Activated T-helper 17 cell treated with anti-CD3 and anti-CD28 coated beads, Interleukin-2, amount 50 U/mL, for 72 hours (primary cell): Measurements from ENCODE around the gene IKBKE. TPM values are rescaled to one million over a fixed set of nuclear protein-coding genes. Genes with fewer than 3 reads are reported as not detected.
A peak's percentile ranks its signal among the peaks of the same experiment; 100 is the strongest.
"Not testable (repeated sequence)": the region's sequence is repeated elsewhere in the genome, so short reads cannot be mapped to it uniquely, and the experiment has no call there.

Source experiments
- ATAC-seq: fragments of 150-1000 bp; cut with Tn5 transposase; replicated peaks from 2 replicates; pipeline ENCODE4 v1.10.0; 2021; ENCODE audit warnings: mild to moderate bottlenecking, moderate library complexity
- H3K27ac Mint-ChIP-seq: one replicate; pipeline ENCODE4 v1.8.0; 2022; ENCODE audit warnings: mixed read lengths
- H3K27me3 Mint-ChIP-seq: one replicate; pipeline ENCODE4 v1.8.0; 2022; ENCODE audit warnings: mixed read lengths
- H3K36me3 Mint-ChIP-seq: one replicate; pipeline ENCODE4 v1.8.0; 2022; ENCODE audit warnings: low read depth, mild to moderate bottlenecking, mixed read lengths
- H3K4me1 Mint-ChIP-seq: one replicate; pipeline ENCODE4 v1.8.0; 2022; ENCODE audit warnings: mixed read lengths
- H3K4me3 Mint-ChIP-seq: one replicate; pipeline ENCODE4 v1.8.0; 2022; ENCODE audit warnings: mild to moderate bottlenecking, mixed read lengths
- H3K9me3 Mint-ChIP-seq: one replicate; pipeline ENCODE4 v1.8.0; 2022; ENCODE audit warnings: mixed read lengths
- total RNA-seq, 2 donors: library from RNA; stranded (reverse); gene quantifications; one replicate each; pipeline ENCODE4 v1.2.3, GENCODE V29; 2022

The IKBKE gene
- total RNA-seq, 2 donors from 2014 or later, result 21.7 to 26.6 TPM

DNA sequence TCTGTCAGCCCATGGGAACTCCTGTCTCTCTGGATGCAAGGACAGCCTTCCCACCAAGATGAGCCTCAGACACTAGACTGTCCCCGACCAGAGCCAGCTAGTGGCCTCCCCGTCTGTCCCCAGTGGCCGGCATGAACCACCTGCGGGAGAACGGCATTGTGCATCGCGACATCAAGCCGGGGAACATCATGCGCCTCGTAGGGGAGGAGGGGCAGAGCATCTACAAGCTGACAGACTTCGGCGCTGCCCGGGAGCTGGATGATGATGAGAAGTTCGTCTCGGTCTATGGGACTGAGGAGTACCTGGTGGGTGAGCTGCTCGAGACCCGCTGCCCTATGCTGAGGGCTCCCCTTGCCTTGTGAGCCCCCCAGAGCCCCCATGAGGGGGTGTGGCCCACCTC is 5.8 kb downstream of the IKBKE start:
- H3K36me3 Mint-ChIP-seq, result peaks cover 81% of the 10 kb centered on the region
- peak overlapping the region; percentile 46 for H3K4me3 Mint-ChIP-seq

DNA sequence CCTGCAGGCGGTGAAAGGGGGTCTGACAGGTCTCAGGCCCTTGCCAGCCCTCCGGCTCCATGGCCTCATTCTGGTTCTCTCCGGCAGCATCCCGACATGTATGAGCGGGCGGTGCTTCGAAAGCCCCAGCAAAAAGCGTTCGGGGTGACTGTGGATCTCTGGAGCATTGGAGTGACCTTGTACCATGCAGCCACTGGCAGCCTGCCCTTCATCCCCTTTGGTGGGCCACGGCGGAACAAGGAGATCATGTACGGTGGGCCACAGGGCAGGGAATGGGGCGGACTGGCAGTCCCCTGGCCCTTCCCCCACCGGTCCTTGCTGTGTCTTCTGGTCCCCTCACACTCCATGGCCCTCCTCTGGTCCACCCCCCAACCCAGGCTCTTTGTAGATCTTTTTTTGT is 6.3 kb downstream of the IKBKE start:
- peaks cover 84% of the 10 kb centered on the region for H3K36me3 Mint-ChIP-seq
- ATAC-seq, result no peak
- H3K27me3 Mint-ChIP-seq, result no peaks in the 10 kb centered on the region
- H3K4me3 Mint-ChIP-seq, result no peak overlapping the region
- H3K4me1 Mint-ChIP-seq, result peaks cover 38% of the 10 kb centered on the region
- H3K27ac Mint-ChIP-seq, result peak overlapping the region; percentile 66
- no peaks in the 10 kb centered on the region for H3K9me3 Mint-ChIP-seq

More for the DNA sequence above, 5.8 kb downstream of the IKBKE start:
- H3K27ac Mint-ChIP-seq, result peak overlapping the region; percentile 82
- no peak for ATAC-seq
- H3K4me1 Mint-ChIP-seq, result peaks cover 38% of the 10 kb centered on the region
- H3K27me3 Mint-ChIP-seq, result no peaks in the 10 kb centered on the region
- H3K9me3 Mint-ChIP-seq, result no peaks in the 10 kb centered on the region

DNA sequence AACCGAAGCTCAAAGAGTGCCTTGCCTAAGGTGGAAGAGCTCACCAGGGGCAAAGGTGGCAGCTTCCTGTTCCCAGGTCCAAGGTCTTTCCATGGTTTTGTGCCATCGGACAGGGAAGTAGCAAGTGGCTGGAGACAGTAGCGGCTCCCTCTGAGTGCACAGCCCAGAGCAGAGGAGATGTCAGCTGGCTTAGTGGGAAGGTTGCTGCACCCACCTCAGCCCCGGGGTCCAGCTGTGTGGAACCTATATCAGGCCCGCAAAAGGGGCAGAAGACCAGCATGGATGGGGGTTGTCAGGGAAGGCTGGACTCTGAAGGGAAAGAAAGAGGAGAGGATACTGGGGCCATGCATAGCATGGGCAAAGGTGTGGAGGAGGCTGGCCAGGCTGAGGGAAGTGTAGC is 6.8 kb downstream of the IKBKE start:
- Mint-ChIP-seq H3K4me3 (no peak overlapping the region), H3K27ac (peak overlapping the region; percentile 66), H3K9me3 (no peaks in the 10 kb centered on the region), H3K36me3 (peaks cover 82% of the 10 kb centered on the region), H3K27me3 (no peaks in the 10 kb centered on the region), H3K4me1 (peaks cover 34% of the 10 kb centered on the region)
- no peak for ATAC-seq

DNA sequence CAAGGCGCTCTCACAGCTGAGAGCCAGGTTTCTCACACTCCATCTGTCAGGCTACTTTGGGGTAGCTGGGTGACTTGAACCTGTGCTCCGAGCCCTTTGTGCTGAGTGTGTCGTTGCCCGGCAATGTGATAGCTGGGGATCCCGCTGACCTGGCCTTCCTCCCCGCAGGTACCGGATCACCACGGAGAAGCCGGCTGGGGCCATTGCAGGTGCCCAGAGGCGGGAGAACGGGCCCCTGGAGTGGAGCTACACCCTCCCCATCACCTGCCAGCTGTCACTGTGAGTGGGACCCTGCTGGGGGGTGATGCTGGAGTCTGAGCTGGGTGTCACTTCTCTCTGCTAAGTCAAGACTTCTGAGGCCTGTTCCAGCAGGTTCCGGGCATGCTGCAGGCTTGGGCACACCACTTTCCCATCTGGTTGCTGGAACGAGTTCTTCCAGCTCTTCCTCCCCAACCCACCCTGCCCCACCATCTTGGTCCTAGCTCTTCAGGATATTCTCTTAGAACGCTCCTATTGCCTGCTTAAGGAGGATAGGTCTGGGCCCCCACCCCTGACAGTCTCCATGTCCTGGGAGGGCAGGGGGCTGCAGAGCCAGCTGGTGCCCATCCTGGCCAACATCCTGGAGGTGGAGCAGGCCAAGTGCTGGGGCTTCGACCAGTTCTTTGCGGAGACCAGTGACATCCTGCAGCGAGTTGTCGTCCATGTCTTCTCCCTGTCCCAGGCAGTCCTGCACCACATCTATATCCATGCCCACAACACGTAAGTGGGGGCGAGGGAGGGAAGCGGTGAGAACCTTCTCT is 7.5 kb downstream of the IKBKE start:
- H3K4me3 Mint-ChIP-seq, result no peak overlapping the region
- no peaks in the 10 kb centered on the region for H3K9me3 Mint-ChIP-seq
- peaks cover 28% of the 10 kb centered on the region for H3K4me1 Mint-ChIP-seq
- H3K36me3 Mint-ChIP-seq, result peaks cover 85% of the 10 kb centered on the region
- no peak overlapping the region for H3K27ac Mint-ChIP-seq
- no peaks in the 10 kb centered on the region for H3K27me3 Mint-ChIP-seq
- ATAC-seq, result no peak

DNA sequence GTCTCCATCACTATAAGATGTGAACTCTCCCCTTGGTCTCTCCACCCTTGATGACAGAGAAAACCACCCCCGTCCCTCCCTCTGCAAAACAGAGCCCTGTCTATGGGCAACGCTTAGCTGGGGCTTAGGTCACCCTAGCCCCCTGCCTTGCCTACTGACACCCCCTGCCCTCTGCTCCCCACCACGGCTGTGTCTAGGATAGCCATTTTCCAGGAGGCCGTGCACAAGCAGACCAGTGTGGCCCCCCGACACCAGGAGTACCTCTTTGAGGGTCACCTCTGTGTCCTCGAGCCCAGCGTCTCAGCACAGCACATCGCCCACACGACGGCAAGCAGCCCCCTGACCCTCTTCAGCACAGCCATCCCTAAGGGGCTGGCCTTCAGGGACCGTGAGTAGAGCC is 8.5 kb downstream of the IKBKE start:
- no peak for ATAC-seq
- Mint-ChIP-seq H3K4me3 (no peak overlapping the region), H3K27me3 (no peaks in the 10 kb centered on the region), H3K27ac (no peak overlapping the region), H3K36me3 (peaks cover 84% of the 10 kb centered on the region), H3K4me1 (peaks cover 22% of the 10 kb centered on the region), H3K9me3 (no peaks in the 10 kb centered on the region)

DNA sequence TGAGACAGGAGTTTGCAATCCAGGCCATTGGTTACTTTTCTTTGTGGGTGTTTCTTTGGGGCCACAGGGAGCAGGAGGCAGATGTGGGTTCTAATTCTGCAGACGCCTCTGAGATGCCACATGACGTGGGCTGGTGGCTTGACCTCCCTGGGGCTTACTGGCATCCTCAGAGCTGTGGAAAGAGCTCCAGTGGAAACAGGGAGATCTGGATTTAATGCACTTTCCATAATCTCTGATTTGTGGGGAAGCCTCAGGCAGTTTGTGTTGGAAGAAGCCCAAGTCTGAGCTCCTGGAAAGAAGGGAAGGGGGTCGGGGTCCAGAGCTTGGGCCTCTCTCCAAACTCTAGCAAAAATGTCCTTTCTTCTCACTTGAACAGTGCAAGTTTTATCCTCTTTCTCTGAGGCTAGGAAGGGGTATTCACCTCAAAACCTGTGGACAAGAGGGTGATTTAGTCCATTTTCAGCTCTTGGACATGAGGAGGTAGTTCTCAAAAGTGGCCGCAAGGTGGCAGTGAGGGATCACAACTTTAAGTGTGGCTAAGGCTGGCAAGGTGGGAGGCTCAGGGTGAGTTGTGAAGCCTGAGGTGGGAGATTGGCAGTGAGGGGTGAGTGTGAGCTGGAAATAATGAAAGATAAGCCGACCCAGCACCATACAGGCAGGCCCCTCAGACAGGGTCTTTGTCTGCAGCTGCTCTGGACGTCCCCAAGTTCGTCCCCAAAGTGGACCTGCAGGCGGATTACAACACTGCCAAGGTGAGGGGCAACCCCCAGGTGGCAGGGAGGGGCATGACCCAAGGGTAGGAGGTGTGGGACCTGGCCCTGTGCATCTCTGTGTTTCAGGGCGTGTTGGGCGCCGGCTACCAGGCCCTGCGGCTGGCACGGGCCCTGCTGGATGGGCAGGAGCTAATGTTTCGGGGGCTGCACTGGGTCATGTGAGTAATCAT is 9.2 kb downstream of the IKBKE start:
- H3K4me1 Mint-ChIP-seq, result peaks cover 22% of the 10 kb centered on the region
- no peaks in the 10 kb centered on the region for H3K9me3 Mint-ChIP-seq
- no peaks in the 10 kb centered on the region for H3K27me3 Mint-ChIP-seq
- H3K27ac Mint-ChIP-seq, result peak overlapping the region; percentile 73
- no peak overlapping the region for H3K4me3 Mint-ChIP-seq
- peak; percentile 36 for ATAC-seq
- H3K36me3 Mint-ChIP-seq, result peaks cover 81% of the 10 kb centered on the region

DNA sequence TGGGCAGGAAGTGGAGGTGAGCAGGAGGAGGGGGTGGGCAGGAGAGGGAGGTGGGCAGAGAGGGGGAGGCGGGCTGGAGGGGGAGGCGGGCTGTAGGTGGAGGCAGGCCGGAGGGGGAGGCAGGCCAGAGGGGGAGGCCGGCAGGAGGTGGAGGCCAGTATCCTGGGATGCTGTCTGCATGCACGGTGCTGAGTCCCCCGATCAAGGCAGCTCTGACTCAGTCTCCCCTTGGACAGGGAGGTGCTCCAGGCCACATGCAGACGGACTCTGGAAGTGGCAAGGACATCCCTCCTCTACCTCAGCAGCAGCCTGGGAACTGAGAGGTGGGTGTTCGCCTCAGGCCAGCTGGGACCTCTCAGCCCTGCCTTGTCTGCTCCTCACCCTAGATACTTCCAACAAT is 9.9 kb downstream of the IKBKE start:
- ATAC-seq, result no peak
- Mint-ChIP-seq H3K4me3 (no peak overlapping the region), H3K9me3 (no peaks in the 10 kb centered on the region), H3K27me3 (no peaks in the 10 kb centered on the region), H3K36me3 (peaks cover 83% of the 10 kb centered on the region), H3K4me1 (peaks cover 19% of the 10 kb centered on the region), H3K27ac (peak overlapping the region; percentile 81)

DNA sequence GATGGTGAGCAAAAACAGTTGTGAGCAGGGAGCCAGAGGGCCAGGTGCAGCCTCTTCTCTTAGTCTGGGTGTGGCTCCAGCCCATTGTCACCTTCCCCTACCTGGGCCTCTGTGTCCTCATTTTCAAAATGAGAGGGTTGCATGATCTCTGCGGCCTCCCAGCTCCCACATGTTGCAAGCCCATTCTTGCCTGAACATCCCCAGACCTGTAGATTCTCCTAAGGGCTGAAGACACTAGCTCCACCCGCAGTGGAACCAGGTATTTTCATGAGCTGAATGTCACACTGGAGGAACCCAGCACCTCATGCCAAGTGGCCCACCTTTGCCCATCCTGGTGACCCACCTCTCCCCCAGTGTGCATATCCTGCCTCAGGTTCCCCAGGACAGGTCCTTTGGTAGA is 12.3 kb downstream of the IKBKE start:
- Mint-ChIP-seq H3K27ac (no peak overlapping the region), H3K36me3 (peaks cover 74% of the 10 kb centered on the region), H3K27me3 (no peaks in the 10 kb centered on the region), H3K4me3 (no peak overlapping the region), H3K9me3 (no peaks in the 10 kb centered on the region), H3K4me1 (peaks cover 9% of the 10 kb centered on the region)
- ATAC-seq, result no peak

DNA sequence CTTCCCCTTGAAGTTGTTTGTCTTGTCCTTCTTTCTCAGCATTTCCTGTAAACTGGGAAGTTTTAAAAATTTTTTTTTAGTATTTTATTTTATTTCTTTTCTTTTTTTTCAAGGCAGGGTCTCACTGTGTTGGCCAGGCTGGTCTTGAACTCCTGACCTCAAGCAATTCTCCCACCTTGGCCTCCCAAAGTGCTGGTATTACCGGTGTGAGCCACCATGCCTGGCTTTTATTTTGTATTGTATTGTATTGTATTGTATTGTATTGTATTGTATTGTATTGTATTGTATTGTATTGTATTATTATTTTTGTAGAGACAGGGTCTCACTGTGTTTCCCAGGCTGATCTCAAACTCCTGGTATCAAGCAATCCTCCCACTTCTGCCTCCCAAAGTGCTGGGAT is 13.6 kb downstream of the IKBKE start:
- not testable (repeated sequence) for H3K9me3 Mint-ChIP-seq, H3K4me1 Mint-ChIP-seq, H3K27me3 Mint-ChIP-seq, ATAC-seq, H3K4me3 Mint-ChIP-seq
- Mint-ChIP-seq H3K27ac (peak overlapping the region; percentile 50), H3K36me3 (peaks cover 75% of the 10 kb centered on the region)

DNA sequence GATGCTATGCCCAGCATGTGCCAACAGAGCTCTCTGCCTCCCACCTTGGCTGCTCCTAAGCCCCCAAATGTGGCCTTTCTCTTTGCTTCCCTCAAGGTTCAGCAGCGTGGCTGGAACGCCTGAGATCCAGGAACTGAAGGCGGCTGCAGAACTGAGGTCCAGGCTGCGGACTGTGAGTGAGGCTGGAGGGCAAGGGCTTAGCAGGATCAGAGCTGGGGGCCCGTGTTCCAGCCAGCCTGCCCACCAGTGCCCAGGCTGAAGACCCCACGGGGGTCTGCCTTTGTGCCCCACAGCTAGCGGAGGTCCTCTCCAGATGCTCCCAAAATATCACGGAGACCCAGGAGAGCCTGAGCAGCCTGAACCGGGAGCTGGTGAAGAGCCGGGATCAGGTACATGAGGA is 14.6 kb downstream of the IKBKE start:
- ATAC-seq, result no peak
- no peaks in the 10 kb centered on the region for H3K27me3 Mint-ChIP-seq
- peaks cover 4% of the 10 kb centered on the region for H3K4me1 Mint-ChIP-seq
- H3K36me3 Mint-ChIP-seq, result peaks cover 65% of the 10 kb centered on the region
- no peak overlapping the region for H3K27ac Mint-ChIP-seq
- H3K9me3 Mint-ChIP-seq, result no peaks in the 10 kb centered on the region
- H3K4me3 Mint-ChIP-seq, result no peak overlapping the region

DNA sequence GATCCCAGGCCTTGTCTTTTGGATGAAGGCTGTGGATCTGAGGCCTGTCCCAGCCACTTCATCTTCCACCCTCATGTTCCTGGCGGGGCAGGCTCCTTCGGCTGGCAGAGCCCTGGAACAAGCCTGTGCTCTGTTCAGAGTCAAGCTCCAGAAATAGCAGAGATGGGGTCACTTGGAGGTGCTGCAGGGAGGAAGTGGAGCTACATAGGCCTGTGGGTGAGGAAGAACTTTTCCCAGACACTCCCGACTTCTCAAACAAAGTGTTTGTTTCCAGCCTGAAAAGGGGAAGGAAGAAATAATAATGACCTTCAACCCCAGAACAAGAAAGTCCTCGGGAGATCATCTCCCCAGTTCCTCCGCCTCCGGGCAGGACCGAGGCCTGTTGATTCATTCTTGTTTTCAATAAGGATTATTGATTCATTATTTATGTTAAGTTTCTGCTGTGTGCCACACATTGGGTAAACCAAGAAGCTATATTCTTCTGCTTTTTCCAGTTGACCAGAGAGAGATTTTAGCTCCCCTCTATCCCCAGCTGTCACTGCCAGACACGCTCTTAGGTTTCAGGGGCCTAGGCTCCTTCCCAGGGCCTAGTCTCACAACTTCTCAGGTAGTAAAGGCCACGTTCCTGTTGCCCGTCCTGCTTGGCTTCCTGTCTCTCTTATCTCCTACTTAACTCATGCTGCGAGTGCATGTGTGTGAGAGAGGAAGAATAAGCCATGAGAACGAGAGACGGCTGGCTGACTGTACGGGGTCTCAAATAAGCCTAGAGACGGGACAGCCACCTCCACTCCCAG is 16.9 kb downstream of the IKBKE start:
- no peak for ATAC-seq
- H3K4me3 Mint-ChIP-seq, result no peak overlapping the region
- H3K9me3 Mint-ChIP-seq, result no peaks in the 10 kb centered on the region
- H3K36me3 Mint-ChIP-seq, result peaks cover 65% of the 10 kb centered on the region
- H3K27ac Mint-ChIP-seq, result peak overlapping the region; percentile 84
- H3K27me3 Mint-ChIP-seq, result no peaks in the 10 kb centered on the region
- H3K4me1 Mint-ChIP-seq, result no peaks in the 10 kb centered on the region

DNA sequence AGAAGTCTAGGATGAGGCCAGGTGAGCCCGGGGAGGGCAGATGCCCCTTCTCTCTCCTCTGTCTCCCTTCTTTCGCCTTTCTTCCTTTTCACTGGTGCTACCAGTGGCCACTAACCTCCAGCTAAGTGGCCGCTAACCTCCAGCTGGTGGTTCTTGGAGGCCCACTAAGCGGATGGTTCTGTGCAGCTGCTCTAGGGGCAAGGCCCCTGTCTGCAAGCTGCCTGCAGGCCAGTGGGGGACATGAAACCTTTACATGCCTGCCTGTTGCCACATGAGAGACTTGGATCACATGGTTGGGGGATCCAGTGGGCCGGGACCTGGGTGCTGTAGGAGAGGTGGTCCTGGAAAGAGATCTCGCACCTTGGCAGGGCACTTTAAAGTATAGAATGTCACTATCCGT is 17.7 kb downstream of the IKBKE start:
- peak overlapping the region; percentile 84 for H3K27ac Mint-ChIP-seq
- H3K9me3 Mint-ChIP-seq, result no peaks in the 10 kb centered on the region

DNA sequence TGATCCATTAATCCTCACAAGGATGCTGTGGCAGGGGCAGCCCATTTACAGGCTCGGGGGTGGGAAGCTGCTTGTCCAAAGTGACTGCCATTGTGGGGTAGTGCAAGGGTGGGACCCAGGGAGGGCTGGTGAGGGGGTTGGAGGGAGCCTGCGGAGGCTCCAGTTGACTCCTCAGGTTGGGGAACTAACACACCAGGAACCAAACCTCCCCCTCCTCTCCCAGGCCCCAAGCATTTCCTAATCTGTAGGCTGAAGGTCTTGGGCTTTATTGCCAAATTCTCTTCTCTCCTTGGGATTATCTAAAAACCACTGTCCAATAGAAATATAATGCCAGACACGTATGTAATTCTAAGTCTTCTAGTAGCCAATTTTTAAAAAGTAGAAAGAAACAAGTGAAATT is 18.2 kb downstream of the IKBKE start:
- Mint-ChIP-seq H3K4me1 (no peaks in the 10 kb centered on the region), H3K9me3 (no peaks in the 10 kb centered on the region), H3K4me3 (no peak overlapping the region), H3K27ac (peak overlapping the region; percentile 84), H3K36me3 (peaks cover 67% of the 10 kb centered on the region), H3K27me3 (no peaks in the 10 kb centered on the region)
- ATAC-seq, result no peak

More for the DNA sequence above, 17.7 kb downstream of the IKBKE start:
- peaks cover 66% of the 10 kb centered on the region for H3K36me3 Mint-ChIP-seq
- H3K4me3 Mint-ChIP-seq, result no peak overlapping the region
- H3K4me1 Mint-ChIP-seq, result no peaks in the 10 kb centered on the region
- no peak for ATAC-seq
- no peaks in the 10 kb centered on the region for H3K27me3 Mint-ChIP-seq
